Measurements from ENCODE around the gene NBEA. TPM values are rescaled to one million over a fixed set of nuclear protein-coding genes. Genes with fewer than 3 reads are reported as not detected.
"Not testable (repeated sequence)": the region's sequence is repeated elsewhere in the genome, so short reads cannot be mapped to it uniquely, and the experiment has no call there.

The NBEA gene
- total RNA-seq, 1 donor from 2014 or later: 0.14 TPM

DNA sequence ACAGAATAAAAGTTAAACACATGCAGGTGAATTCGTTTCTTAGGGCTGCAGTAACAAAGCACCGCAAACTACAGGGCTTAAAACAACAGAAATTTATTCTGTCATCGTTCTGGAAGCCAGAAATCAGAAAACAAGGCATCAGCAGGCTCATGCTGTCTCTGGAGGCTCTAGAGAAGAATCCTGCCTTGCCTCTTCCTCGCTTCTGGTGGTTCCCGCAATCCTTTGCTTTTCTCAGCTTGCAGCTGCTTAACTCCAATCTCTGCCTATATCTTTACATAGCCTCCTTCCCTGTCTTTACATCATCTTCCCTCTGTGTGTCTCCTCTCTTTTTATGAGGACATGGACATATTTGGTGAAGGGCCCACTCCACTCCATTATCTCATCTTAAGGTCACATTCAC, 6.2 kb upstream of the NBEA start:
- H3K4me1 Mint-ChIP-seq: no peaks in the 10 kb centered on the region
- peaks cover 4% of the 10 kb centered on the region for H3K9me3 Mint-ChIP-seq
- no peak overlapping the region for H3K27ac Mint-ChIP-seq
- no peaks in the 10 kb centered on the region for H3K36me3 Mint-ChIP-seq (ENCODE audit: low read depth)
- H3K4me3 Mint-ChIP-seq: no peak overlapping the region
- H3K27me3 Mint-ChIP-seq: peaks cover 15% of the 10 kb centered on the region
- intact Hi-C loops (cut with micrococcal nuclease): no loop called here
- DNase-seq: no peak

DNA sequence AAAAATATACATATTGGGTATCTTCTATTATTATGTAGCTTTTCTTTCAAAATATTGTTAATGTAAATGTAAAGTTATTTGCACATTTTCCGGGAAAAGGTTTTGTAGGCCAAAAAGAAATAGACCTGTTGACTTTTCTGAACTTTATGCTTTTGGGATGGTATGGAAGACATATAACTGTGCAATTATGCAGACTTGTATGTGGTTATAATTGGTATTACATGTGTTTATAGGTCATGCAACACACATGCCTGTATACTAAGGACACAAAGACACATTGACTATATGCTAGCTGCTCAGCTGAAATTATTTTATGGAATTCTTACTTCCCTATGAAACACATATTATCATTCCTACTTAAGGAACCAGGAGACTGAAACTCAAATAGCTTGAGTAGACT, 2.3 kb upstream of the NBEA start:
- peaks cover 14% of the 10 kb centered on the region for H3K4me1 Mint-ChIP-seq
- H3K9me3 Mint-ChIP-seq: no peaks in the 10 kb centered on the region
- no peaks in the 10 kb centered on the region for H3K36me3 Mint-ChIP-seq (ENCODE audit: low read depth)
- no peak overlapping the region for H3K27ac Mint-ChIP-seq
- DNase-seq: no peak
- H3K27me3 Mint-ChIP-seq: peaks cover 42% of the 10 kb centered on the region
- intact Hi-C loops (cut with micrococcal nuclease): loop anchor here (5.0 to 10.0 kb wide), 2 partner anchors 218 to 535 kb away; partner anchors contain the start of gene MAB21L1
- no peak overlapping the region for H3K4me3 Mint-ChIP-seq

- no peak for DNase-seq
- Mint-ChIP-seq H3K9me3 (no peaks in the 10 kb centered on the region), H3K27ac (no peak overlapping the region), H3K27me3 (peaks cover 48% of the 10 kb centered on the region), H3K36me3 (ENCODE audit: low read depth) (no peaks in the 10 kb centered on the region), H3K4me1 (peaks cover 14% of the 10 kb centered on the region), H3K4me3 (peak overlapping the region; percentile 91)
- intact Hi-C loops (cut with micrococcal nuclease): loop anchor here (5.0 to 10.0 kb wide), 2 partner anchors 216 to 533 kb away; partner anchors contain the start of gene MAB21L1
Measured at GRCh38 chr13:34941436-34941834, 635 bp upstream of the NBEA start.

DNA sequence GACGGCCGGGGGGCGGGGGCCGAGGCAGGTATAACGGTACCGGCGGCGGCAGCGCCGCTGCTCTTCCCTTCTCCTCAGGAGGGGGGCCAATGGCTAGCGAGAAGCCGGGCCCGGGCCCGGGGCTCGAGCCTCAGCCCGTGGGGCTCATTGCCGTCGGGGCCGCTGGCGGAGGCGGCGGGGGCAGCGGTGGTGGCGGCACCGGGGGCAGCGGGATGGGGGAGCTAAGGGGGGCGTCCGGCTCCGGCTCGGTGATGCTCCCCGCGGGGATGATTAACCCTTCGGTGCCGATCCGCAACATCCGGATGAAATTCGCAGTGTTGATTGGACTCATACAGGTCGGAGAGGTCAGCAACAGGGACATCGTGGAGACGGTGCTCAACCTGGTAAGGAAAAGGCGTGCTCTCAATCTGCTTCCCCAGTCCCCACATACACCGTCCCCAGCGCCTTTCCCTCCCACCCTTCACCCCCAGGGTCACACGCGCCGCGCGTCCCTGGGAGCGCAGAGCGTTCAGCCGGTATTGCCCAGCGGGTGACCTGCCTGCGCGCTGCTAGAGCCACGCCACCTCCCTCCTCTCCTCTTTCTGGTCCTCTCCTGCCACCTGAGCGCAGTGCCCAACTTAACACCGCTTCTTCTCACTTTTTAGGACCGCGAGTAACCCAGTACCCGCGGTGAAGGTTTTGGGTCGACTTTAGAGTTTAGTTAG, 814 bp downstream of the NBEA start:
- H3K27ac Mint-ChIP-seq: peak overlapping the region; percentile 67
- no peaks in the 10 kb centered on the region for H3K36me3 Mint-ChIP-seq (ENCODE audit: low read depth)
- intact Hi-C loops (cut with micrococcal nuclease): loop anchor here (5.0 to 10.0 kb wide), 2 partner anchors 214 to 532 kb away; partner anchors contain the start of gene MAB21L1
- peak overlapping the region; percentile 91 for H3K4me3 Mint-ChIP-seq
- peaks cover 14% of the 10 kb centered on the region for H3K4me1 Mint-ChIP-seq
- H3K27me3 Mint-ChIP-seq: peaks cover 51% of the 10 kb centered on the region
- DNase-seq: peak; percentile 58
- no peaks in the 10 kb centered on the region for H3K9me3 Mint-ChIP-seq

GRCh38 chr13:34943436-34944273, 1.6 kb downstream of the NBEA start:
- peaks cover 14% of the 10 kb centered on the region for H3K4me1 Mint-ChIP-seq
- H3K27ac Mint-ChIP-seq: peak overlapping the region; percentile 67
- peak overlapping the region; percentile 91 for H3K4me3 Mint-ChIP-seq
- H3K9me3 Mint-ChIP-seq: no peaks in the 10 kb centered on the region
- DNase-seq: no peak
- H3K36me3 Mint-ChIP-seq (ENCODE audit: low read depth): no peaks in the 10 kb centered on the region
- intact Hi-C loops (cut with micrococcal nuclease): loop anchor here (5.0 to 10.0 kb wide), 2 partner anchors 214 to 531 kb away; partner anchors contain the start of gene MAB21L1
- H3K27me3 Mint-ChIP-seq: peaks cover 50% of the 10 kb centered on the region

- no peak overlapping the region for H3K4me3 Mint-ChIP-seq
- no peak overlapping the region for H3K27ac Mint-ChIP-seq
- DNase-seq: no peak
- H3K36me3 Mint-ChIP-seq (ENCODE audit: low read depth): no peaks in the 10 kb centered on the region
- H3K9me3 Mint-ChIP-seq: no peaks in the 10 kb centered on the region
- intact Hi-C loops (cut with micrococcal nuclease): loop anchor here (5.0 to 10.0 kb wide), 2 partner anchors 213 to 531 kb away; partner anchors contain the start of gene MAB21L1
- H3K27me3 Mint-ChIP-seq: peaks cover 46% of the 10 kb centered on the region
- H3K4me1 Mint-ChIP-seq: peaks cover 14% of the 10 kb centered on the region
Measured at GRCh38 chr13:34944274-34944634, 2.2 kb downstream of the NBEA start.

DNA sequence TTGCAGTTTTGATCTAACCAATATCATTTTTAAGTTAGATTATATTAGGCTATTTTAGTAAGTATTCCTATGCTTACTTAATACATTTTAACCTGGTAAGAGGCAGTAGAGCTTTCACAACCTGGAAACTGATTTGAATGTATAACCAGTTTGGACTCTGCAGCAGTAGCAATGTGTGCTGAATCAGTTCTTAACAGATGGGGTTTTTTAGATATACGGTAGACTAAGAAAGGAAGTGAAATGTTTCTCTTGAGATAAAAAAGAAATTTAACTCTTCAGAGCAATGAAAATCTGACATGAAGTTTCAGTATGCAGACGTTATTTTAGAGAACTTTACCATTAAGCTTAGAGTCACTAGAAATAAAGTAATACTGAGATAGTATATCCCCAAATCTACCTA, 2.7 kb downstream of the NBEA start:
- Mint-ChIP-seq H3K4me1 (peaks cover 14% of the 10 kb centered on the region), H3K36me3 (ENCODE audit: low read depth) (no peaks in the 10 kb centered on the region), H3K4me3 (no peak overlapping the region), H3K9me3 (no peaks in the 10 kb centered on the region), H3K27me3 (peaks cover 45% of the 10 kb centered on the region), H3K27ac (no peak overlapping the region)
- intact Hi-C loops (cut with micrococcal nuclease): loop anchor here (5.0 to 10.0 kb wide), 2 partner anchors 213 to 530 kb away; partner anchors contain the start of gene MAB21L1
- DNase-seq: no peak

DNA sequence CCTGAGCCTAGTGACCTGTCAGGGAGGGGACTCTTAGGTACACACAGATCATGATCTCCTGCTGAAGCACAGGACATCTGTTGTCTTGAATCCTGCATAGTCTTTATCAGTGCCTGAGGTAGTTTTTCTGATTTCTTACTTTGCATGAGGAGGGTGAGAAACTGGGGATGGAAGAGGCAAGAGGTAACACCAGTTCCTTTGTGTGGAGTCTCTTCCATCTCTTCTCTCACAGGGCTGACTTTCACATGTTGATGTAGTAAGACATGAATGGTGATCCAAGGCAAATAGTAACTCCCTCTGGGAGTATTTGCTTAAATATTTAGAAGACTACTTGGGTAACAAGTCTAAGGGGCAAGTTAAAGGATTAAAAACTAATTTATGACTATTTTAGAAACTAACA, 9.5 kb downstream of the NBEA start:
- DNase-seq: no peak
- Mint-ChIP-seq H3K36me3 (ENCODE audit: low read depth) (no peaks in the 10 kb centered on the region), H3K4me1 (no peaks in the 10 kb centered on the region), H3K4me3 (no peak overlapping the region), H3K27ac (no peak overlapping the region), H3K27me3 (peaks cover 3% of the 10 kb centered on the region), H3K9me3 (no peaks in the 10 kb centered on the region)
- intact Hi-C loops (cut with micrococcal nuclease): no loop called here

DNA sequence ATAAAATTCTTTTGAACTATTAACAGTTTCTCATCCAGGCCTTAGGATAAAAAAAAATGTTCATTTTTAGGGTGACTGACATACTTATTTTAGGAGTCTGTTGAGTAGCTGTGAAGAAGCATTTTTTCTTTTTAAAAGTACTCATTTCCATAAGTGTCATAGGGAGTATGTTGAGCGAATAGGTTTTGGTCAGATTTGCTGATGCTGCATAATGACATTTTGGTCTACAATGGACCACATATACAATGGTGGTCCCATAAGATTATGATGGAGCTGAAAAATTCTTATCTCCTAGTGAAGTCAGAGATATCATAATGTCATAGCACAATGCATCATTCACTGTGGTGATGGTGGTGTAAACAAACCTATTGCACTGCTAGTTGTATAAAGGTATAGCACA, 17.4 kb downstream of the NBEA start:
- no peak for DNase-seq
- Mint-ChIP-seq H3K4me1 (no peaks in the 10 kb centered on the region), H3K27me3 (no peaks in the 10 kb centered on the region), H3K4me3 (no peak overlapping the region), H3K27ac (no peak overlapping the region), H3K9me3 (no peaks in the 10 kb centered on the region), H3K36me3 (ENCODE audit: low read depth) (no peaks in the 10 kb centered on the region)
- intact Hi-C loops (cut with micrococcal nuclease): no loop called here

- Mint-ChIP-seq H3K27ac (no peak overlapping the region), H3K36me3 (ENCODE audit: low read depth) (no peaks in the 10 kb centered on the region), H3K27me3 (no peaks in the 10 kb centered on the region), H3K4me1 (no peaks in the 10 kb centered on the region), H3K4me3 (no peak overlapping the region), H3K9me3 (no peaks in the 10 kb centered on the region)
- intact Hi-C loops (cut with micrococcal nuclease): no loop called here
- DNase-seq: no peak
Measured at GRCh38 chr13:34964558-34964957, 22.5 kb downstream of the NBEA start.

DNA sequence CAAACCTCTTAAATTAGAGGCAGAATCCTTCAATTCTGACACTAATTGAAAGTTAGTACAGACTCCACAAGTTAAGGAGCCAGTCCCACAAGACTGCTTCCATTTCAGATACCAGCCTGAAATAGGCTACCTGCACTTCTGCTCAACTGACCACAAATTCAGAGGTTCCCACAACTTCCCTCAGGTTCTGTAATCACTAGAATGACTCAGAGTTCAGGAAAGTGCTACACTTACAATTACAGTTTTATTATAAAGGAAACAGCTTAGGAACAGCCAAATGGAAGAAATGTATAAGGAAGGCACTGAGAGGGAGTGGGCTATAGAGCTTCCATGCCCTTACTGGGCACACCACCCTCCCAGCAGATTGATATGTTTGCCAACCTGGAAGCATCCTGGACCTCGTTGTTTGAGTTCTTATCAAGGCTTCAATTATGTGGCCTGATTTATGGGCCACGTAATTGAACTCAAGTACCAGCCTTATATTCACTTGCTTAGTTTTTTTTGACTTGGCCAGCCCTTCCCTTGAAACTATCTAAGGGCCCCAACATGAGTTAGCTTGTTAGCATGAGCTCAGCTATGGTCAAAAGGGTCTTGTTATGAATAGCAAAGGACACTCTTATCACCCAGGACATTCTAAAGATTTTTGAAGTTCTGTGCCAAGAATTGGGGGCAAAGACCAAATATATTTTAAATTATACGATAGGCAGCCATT, 25.9 kb downstream of the NBEA start:
- DNase-seq: no peak
- Mint-ChIP-seq H3K4me3 (no peak overlapping the region), H3K4me1 (no peaks in the 10 kb centered on the region), H3K27me3 (no peaks in the 10 kb centered on the region), H3K9me3 (no peaks in the 10 kb centered on the region), H3K27ac (no peak overlapping the region), H3K36me3 (ENCODE audit: low read depth) (no peaks in the 10 kb centered on the region)
- intact Hi-C loops (cut with micrococcal nuclease): no loop called here

DNA sequence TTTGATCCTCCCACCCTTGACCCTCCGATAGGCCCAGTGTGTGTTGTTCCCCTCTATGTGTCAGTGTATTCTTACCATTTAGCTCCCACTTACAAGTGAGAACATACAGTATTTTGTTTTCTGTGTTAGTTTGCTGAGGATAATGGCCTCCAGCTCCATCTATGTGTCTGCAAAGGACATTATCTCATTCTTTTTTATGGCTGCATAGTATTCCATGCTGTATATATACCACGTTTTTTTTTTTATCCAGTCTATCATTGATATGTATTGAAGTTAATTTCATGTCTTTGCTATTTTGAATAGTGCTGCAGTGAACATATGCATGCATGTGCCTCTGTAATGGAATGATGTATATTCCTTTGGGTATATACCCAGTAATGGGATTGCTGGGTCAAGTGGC, 27.5 kb downstream of the NBEA start:
- H3K27ac Mint-ChIP-seq; H3K36me3 Mint-ChIP-seq (ENCODE audit: low read depth); DNase-seq; H3K4me1 Mint-ChIP-seq; H3K9me3 Mint-ChIP-seq; H3K27me3 Mint-ChIP-seq; intact Hi-C loops (cut with micrococcal nuclease); H3K4me3 Mint-ChIP-seq: not testable (repeated sequence)

- Mint-ChIP-seq H3K4me1 (no peaks in the 10 kb centered on the region), H3K4me3 (no peak overlapping the region), H3K27ac (no peak overlapping the region), H3K27me3 (no peaks in the 10 kb centered on the region), H3K36me3 (ENCODE audit: low read depth) (no peaks in the 10 kb centered on the region), H3K9me3 (peaks cover 3% of the 10 kb centered on the region)
- intact Hi-C loops (cut with micrococcal nuclease): no loop called here
- no peak for DNase-seq
Measured at GRCh38 chr13:34970961-34971360, 28.9 kb downstream of the NBEA start.

DNA sequence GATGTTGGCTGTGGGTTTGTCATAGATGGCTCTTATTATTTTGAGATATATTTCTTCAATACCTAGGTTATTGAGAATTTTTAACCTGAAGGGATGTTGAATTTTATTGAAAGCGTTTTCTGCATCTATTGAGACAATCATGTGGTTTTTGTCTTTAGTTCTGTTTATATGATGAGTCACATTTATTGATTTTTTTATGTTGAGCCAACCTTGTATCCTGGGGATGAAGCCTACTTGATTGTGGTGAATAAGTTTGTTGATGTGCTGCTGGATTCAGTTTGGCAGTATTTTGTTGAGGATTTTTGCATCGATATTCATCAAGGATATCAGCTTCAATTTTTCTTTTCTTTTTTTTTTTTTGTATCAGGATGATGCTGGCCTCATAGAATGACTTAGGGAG, 29.4 kb downstream of the NBEA start:
- Mint-ChIP-seq H3K27ac (no peak overlapping the region), H3K36me3 (ENCODE audit: low read depth) (no peaks in the 10 kb centered on the region), H3K4me3 (no peak overlapping the region), H3K9me3 (peaks cover 3% of the 10 kb centered on the region), H3K4me1 (no peaks in the 10 kb centered on the region), H3K27me3 (no peaks in the 10 kb centered on the region)
- DNase-seq: no peak
- intact Hi-C loops (cut with micrococcal nuclease): no loop called here
